GM12875 (cell line): ENCODE results near the gene GPR15.
"Not testable (repeated sequence)": the region's sequence is repeated elsewhere in the genome, so short reads cannot be mapped to it uniquely, and the experiment has no call there.

Experiments used
- H3K4me3 ChIP-seq: one replicate; pipeline ENCODE4 v1.5.1; 2011; ENCODE audit warnings: low read depth, low read length, control low read depth
- TF ChIP-seq, protein P1 (sequence below): IDR thresholded peaks from 2 replicates; pipeline ENCODE4 v1.5.1; 2011; ENCODE audit warnings: low read depth, mild to moderate bottlenecking, control low read depth, inconsistent platforms, low read length, moderate library complexity, borderline replicate concordance; ENCODE audit not compliant: insufficient read depth

Gene GPR15

DNA sequence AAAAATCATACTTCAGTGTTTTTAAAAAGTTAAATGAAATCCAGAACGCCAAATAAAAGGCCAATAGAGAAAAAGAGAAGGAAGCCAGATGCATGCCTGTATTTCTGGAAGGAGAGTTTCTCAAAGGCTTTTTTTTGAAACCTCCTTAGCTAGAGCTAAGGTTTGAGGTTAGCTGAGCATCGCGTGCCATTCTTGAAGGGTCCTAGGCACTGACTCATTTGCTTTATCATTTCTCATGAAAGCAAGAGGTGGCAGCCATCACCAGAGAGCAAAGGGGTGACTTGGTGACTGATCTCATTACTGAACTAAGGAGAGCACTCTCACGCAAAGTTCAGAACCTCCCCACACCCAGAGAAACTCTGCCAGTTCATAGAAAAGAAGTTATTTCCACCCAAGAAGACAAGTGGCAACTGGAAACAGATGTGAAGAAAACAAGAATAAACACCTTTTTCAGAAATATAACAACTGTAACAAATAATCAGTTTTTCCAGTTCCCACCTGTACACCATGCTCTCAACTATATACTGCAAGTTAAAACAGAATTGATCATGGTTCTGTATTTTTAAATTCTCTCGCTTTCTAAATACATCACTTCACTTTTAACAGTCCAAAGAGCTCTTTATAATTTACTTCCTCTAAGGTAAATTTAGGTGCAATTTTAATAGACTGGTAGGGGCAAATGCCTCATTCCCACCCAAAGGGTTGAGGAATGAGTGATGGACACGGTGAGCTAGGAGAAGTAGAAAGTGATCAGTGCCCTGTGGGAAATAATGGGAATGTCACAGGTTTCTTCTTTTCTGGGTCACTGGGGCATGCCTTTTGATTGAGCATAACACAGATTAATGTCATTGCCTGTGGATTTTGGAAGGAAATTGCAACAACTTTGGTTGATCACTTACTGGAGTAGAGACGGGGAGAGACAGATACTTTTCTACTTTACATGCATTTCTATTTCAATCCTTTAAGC lies 24.7 kb downstream of the GPR15 start:
- H3K4me3 ChIP-seq = peak overlapping the region; percentile 50
- TF ChIP-seq, protein P1, sequence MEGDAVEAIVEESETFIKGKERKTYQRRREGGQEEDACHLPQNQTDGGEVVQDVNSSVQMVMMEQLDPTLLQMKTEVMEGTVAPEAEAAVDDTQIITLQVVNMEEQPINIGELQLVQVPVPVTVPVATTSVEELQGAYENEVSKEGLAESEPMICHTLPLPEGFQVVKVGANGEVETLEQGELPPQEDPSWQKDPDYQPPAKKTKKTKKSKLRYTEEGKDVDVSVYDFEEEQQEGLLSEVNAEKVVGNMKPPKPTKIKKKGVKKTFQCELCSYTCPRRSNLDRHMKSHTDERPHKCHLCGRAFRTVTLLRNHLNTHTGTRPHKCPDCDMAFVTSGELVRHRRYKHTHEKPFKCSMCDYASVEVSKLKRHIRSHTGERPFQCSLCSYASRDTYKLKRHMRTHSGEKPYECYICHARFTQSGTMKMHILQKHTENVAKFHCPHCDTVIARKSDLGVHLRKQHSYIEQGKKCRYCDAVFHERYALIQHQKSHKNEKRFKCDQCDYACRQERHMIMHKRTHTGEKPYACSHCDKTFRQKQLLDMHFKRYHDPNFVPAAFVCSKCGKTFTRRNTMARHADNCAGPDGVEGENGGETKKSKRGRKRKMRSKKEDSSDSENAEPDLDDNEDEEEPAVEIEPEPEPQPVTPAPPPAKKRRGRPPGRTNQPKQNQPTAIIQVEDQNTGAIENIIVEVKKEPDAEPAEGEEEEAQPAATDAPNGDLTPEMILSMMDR = no peak

DNA sequence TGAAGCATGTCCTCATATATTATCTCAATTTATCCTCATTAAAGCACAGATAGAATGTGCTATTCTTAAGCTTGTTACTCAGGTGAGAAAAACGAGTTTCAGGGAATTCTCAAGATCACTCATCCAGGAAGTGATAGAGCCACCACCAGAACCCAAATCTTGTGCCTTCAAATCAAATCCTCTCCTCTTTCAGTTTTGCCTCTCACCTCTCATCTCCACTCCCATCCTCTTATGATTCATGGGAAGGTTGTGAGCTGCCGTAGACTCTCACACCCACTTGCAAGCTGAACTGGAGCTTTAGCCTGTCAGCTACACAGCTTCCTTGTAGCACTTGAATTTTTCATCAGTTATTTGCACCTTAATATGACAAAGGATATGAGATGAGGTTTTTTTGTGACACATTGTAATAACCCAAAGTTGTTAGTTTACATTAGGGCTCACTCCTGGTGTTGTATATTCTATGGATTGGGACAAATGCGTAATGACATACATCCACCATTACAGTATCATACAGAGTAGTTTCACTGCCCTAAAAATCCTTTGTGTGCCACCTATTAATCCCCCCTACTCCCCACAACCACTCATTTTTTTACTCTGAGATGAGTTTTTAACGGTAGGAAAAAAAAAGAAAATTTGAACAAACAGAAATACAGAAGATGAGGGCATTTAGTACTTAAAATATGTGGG lies 25.7 kb downstream of the GPR15 start:
- peak overlapping the region; percentile 38 for H3K4me3 ChIP-seq
- TF ChIP-seq, protein P1 = no peak

DNA sequence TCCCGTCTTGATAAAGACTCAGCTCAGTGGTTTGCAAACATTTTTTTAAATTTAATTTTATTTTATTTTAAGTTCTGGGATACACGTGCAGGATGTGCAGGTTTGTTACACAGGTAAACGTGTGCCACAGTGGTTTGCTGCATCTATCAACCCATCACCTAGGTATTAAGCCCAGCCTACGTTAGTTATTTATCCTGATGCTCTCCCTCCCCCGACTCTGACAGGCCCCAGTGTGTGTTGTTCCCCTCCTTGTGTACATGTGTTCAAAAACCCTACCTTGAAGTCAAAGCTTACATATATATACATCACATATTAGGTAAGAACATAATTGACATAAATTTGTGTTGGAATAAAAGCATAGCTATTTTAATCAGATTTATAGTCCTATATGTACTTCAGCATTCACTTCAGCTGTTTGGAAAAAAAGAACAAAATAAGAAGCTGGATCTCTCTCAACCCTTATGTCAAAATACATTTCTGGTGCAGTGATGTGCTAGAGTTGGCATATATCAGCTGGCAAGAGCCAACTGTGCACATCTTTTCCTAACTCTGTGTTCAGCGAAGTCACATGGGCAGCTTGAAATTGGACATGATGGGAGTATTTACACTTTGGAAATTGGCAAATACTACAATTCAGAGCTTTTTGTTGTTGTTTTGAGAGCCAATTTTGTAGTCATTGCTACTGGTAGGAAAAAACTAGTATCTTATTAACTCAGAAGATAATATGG lies 26.5 kb downstream of the GPR15 start:
- H3K4me3 ChIP-seq = no peak overlapping the region
- TF ChIP-seq, protein P1 = no peak

DNA sequence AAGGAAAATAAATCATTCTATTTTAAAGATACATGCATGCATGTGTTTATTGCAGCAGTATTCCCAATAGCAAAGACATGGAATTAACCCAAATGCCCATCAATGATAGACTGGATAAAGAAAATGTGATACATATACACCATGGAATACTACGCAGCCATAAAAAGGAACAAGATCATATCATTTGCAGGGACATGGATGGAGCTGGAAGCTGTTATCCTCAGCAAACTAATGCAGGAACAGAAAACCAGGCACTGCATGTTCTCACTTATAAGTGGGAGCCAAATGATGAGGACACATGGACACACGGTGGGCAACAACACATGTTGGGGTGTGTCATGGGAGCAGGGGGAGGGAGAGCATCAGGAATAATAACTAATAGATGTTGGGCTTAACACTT lies 28.0 kb downstream of the GPR15 start:
- not testable (repeated sequence) for H3K4me3 ChIP-seq

DNA sequence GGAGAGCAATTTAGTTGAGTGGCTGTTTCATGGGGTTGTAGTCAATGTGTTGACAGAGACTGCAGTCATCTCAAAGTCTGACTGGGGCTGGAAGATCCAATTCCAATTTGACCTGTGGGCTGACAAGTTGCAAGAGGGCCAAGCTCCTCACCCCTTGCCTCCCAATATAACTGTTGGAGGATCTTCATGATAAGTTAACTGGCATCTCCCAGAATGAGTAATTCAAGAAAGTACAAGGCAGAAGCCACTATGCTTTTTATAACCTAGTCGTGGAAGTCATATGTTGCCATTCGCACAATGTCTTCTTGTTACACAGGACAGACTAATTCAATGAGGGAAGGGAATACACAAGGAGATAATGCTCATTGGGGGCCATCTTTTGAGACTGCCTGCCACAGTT lies 29.1 kb downstream of the GPR15 start:
- no peak overlapping the region for H3K4me3 ChIP-seq
- TF ChIP-seq, protein P1 = no peak

DNA sequence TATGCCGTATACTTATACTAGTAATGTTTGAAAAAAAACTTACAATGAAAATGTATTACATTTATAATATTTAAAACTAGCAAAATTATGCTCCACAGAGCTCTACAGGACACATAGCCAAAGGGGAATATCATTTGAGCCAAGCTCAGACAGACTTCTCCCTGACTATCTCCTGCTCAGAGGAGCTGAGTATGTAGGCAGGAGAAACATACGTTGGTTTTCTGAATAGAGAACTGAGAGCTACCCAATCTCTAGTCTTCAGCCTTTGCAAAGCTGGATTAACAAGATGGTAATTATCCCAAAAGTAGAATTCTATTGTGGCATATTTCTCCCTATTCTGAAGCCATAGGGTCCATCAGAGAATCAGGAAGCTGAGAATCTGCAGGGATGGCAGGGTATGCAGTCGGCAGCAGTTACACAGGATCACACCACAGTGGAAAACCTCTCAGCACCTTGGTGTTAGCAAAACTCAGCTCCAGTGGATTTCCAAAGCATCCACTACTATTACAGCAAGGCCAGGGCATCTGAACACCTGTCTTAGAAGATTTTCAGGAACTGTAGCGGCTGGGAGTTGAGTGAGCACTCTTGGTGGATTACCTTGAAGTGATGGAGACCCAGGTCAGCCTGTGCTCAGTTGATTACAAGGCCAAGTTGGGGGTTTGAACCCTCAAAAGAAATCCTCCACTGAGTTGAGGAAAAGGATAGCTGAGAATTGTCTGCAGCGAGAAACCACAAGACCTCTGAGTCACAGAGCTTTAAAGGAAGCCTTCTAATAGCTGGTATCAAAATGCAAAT lies 30.1 kb downstream of the GPR15 start:
- H3K4me3 ChIP-seq = peak overlapping the region; percentile 52
- TF ChIP-seq, protein P1 = no peak
